Measurements from ENCODE around the gene RAP1GDS1.
"Not testable (repeated sequence)": the region's sequence is repeated elsewhere in the genome, so short reads cannot be mapped to it uniquely, and the experiment has no call there.

RAP1GDS1 gene

GRCh38 chr4:98416844-98417243, 155.7 kb downstream of the RAP1GDS1 start:
- DNase-seq (ENCODE audit: extremely low spot score, insufficient read length, low read depth) (no peak), FAIRE-seq (no peak)

- FAIRE-seq; DNase-seq (ENCODE audit: extremely low spot score, insufficient read length, low read depth): not testable (repeated sequence)
Observed at GRCh38 chr4:98420151-98420550, 159.0 kb downstream of the RAP1GDS1 start.

- FAIRE-seq, result no peak
- DNase-seq (ENCODE audit: extremely low spot score, insufficient read length, low read depth), result no peak
Observed at GRCh38 chr4:98421111-98421510, 159.9 kb downstream of the RAP1GDS1 start.

- no peak for FAIRE-seq
- DNase-seq (ENCODE audit: extremely low spot score, insufficient read length, low read depth), result no peak
Observed at GRCh38 chr4:98423009-98423408, 161.8 kb downstream of the RAP1GDS1 start.

- DNase-seq (ENCODE audit: extremely low spot score, insufficient read length, low read depth) (no peak), FAIRE-seq (peak; percentile 26)
Observed at GRCh38 chr4:98430708-98431403, 169.7 kb downstream of the RAP1GDS1 start.

GRCh38 chr4:98433691-98434090, 172.5 kb downstream of the RAP1GDS1 start:
- no peak for FAIRE-seq
- DNase-seq (ENCODE audit: extremely low spot score, insufficient read length, low read depth), result no peak

GRCh38 chr4:98434816-98435215, 173.6 kb downstream of the RAP1GDS1 start:
- no peak for FAIRE-seq
- no peak for DNase-seq (ENCODE audit: extremely low spot score, insufficient read length, low read depth)

- FAIRE-seq (no peak), DNase-seq (ENCODE audit: extremely low spot score, insufficient read length, low read depth) (no peak)
Observed at GRCh38 chr4:98444371-98444770, 183.2 kb downstream of the RAP1GDS1 start.

- FAIRE-seq, result peak; percentile 91
- peak; percentile 22 for DNase-seq (ENCODE audit: extremely low spot score, insufficient read length, low read depth)
Observed at GRCh38 chr4:98446499-98447375, 185.6 kb downstream of the RAP1GDS1 start.

GRCh38 chr4:98447648-98448047, 186.5 kb downstream of the RAP1GDS1 start:
- FAIRE-seq, result peak; percentile 78
- no peak for DNase-seq (ENCODE audit: extremely low spot score, insufficient read length, low read depth)

GRCh38 chr4:98448908-98449307, 187.7 kb downstream of the RAP1GDS1 start:
- DNase-seq (ENCODE audit: extremely low spot score, insufficient read length, low read depth) (no peak), FAIRE-seq (no peak)

GRCh38 chr4:98452091-98452490, 190.9 kb downstream of the RAP1GDS1 start:
- no peak for FAIRE-seq

GRCh38 chr4:98457422-98457821, 196.2 kb downstream of the RAP1GDS1 start:
- not testable (repeated sequence) for FAIRE-seq; DNase-seq (ENCODE audit: extremely low spot score, insufficient read length, low read depth)

More at GRCh38 chr4:98452091-98452490, 190.9 kb downstream of the RAP1GDS1 start:
- no peak for DNase-seq (ENCODE audit: extremely low spot score, insufficient read length, low read depth)

- not testable (repeated sequence) for DNase-seq (ENCODE audit: extremely low spot score, insufficient read length, low read depth); FAIRE-seq
Observed at GRCh38 chr4:98461121-98461865, 200.1 kb downstream of the RAP1GDS1 start.

GRCh38 chr4:98462487-98462886, 201.3 kb downstream of the RAP1GDS1 start:
- FAIRE-seq, result no peak
- no peak for DNase-seq (ENCODE audit: extremely low spot score, insufficient read length, low read depth)

GRCh38 chr4:98466868-98467599, 205.8 kb downstream of the RAP1GDS1 start:
- no peak for DNase-seq (ENCODE audit: extremely low spot score, insufficient read length, low read depth)
- no peak for FAIRE-seq

- DNase-seq (ENCODE audit: extremely low spot score, insufficient read length, low read depth), result peak; percentile 38
- FAIRE-seq, result peak; percentile 91
Observed at GRCh38 chr4:98467627-98468072, 206.5 kb downstream of the RAP1GDS1 start.

- DNase-seq (ENCODE audit: extremely low spot score, insufficient read length, low read depth) (no peak), FAIRE-seq (no peak)
Observed at GRCh38 chr4:98468709-98469108, 207.5 kb downstream of the RAP1GDS1 start.

- FAIRE-seq, result no peak
- no peak for DNase-seq (ENCODE audit: extremely low spot score, insufficient read length, low read depth)
Observed at GRCh38 chr4:98469771-98470170, 208.6 kb downstream of the RAP1GDS1 start.

- no peak for DNase-seq (ENCODE audit: extremely low spot score, insufficient read length, low read depth)
- FAIRE-seq, result no peak
Observed at GRCh38 chr4:98470366-98470765, 209.2 kb downstream of the RAP1GDS1 start.
